HUES6 (cell line): Measurements from ENCODE around the gene ZFAND5.

Source experiments
- H3K27ac ChIP-seq: 2 replicates; pipeline ENCODE4 v1.7.0; 2013; ENCODE audit warnings: low read depth, mild to moderate bottlenecking, low read length, inconsistent platforms
- H3K27me3 ChIP-seq: 2 replicates; pipeline ENCODE4 v1.6.1; 2013; ENCODE audit warnings: low read length; ENCODE audit not compliant: control insufficient read depth, insufficient read depth
- H3K36me3 ChIP-seq: 2 replicates; pipeline ENCODE4 v1.6.1; 2013; ENCODE audit warnings: low read length; ENCODE audit not compliant: control insufficient read depth, insufficient read depth
- H3K4me1 ChIP-seq: 2 replicates; pipeline ENCODE4 v1.6.1; 2013; ENCODE audit warnings: low read length; ENCODE audit not compliant: control insufficient read depth, insufficient read depth
- H3K4me3 ChIP-seq: 2 replicates; pipeline ENCODE4 v1.5.1; 2013; ENCODE audit warnings: low read depth, low read length
- H3K9ac ChIP-seq: one replicate; pipeline ENCODE4 v1.6.1; 2013; ENCODE audit warnings: mild to moderate bottlenecking, low read length
- H3K9me3 ChIP-seq: 2 replicates; pipeline ENCODE4 v1.6.1; 2013; ENCODE audit warnings: low read depth, low read length; ENCODE audit not compliant: control insufficient read depth, insufficient read depth

The ZFAND5 gene, protein sequence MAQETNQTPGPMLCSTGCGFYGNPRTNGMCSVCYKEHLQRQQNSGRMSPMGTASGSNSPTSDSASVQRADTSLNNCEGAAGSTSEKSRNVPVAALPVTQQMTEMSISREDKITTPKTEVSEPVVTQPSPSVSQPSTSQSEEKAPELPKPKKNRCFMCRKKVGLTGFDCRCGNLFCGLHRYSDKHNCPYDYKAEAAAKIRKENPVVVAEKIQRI

DNA sequence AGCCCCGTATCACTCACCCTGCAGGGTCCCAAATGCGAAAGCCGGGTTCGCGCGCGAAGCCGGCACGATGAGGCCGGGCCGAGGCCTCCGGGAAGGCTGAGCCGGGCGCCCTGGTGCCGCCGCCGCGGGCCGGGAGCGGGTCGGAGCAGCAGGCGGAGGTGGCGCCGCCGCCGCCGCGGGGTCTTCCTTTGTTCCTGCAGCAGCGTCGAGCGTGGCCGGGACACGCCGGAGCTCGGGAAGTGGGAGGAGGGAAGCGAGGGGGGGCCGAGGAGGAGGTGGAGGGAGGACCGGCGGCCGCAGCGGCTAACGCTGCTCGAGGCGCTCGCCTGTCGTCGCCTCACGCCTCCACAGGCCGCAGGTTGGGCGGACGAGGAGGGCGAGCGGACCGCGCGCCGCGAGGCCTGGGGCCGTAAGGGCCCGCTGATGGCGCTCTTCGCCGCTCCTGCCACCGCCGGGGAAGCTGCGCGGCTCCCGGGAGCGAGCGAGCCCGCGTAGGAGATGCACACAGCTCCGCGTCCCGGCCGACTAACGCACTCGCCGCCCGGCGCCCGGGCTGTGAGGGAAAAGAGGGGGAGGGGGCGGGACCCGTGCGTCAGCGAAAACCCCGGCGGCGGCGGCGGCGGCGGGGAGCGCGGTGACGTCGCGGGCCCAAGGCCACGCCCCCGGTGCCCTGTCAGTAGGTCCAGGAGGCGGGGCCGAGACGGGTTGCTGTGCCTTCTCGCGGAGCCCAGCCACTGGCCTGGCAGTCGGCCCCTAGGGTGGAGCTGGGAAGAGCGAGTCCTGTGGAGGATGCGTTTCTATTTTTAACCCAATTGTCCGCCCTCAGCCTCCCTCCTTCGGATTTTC, at the start of gene ZFAND5:
Gene ZFAND5, minus strand, starts transcription at position 530 of the 846 bp plus-strand sequence. CDS start 4,430 bp downstream, outside the sequence.
- H3K9me3 ChIP-seq = no peaks in the 10 kb centered on the region
- H3K27me3 ChIP-seq = no peaks in the 10 kb centered on the region
- H3K27ac ChIP-seq = peak within 1 kb of the TSS; percentile 96
- H3K4me3 ChIP-seq = peak within 1 kb of the TSS; percentile 95
- H3K9ac ChIP-seq = peak within 1 kb of the TSS; percentile 99
- H3K4me1 ChIP-seq = peaks cover 4% of the 10 kb centered on the region; the same call in 1 of the 2 replicates
- peaks cover 39% of the 10 kb centered on the region for H3K36me3 ChIP-seq

DNA sequence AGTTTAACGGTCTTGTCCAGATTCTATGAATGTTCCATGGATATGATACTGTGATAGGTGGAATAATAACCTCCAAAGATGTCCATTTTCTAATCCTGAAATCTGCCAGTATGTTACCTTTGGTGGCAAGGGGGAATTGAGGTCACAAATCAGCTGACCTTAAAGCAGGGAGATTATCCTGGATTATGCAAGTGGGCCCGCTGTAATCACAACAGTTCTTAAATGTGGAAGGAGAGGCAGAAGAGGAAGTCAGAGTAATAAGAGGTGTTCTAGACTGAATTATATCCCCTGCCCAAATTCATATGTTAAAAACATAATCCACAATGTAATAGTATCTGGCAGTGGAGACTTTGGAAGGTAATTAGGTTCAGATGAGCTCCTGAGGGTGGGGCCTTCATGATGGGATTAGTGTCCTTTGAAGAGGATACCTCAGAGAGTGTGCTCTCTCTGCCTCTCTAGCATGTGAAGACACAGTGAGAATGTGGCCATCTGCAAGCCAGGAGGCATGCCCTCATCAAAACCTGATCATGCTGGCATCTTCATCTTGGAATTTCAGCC, 47.6 kb upstream of the ZFAND5 start:
- no peaks in the 10 kb centered on the region for H3K9me3 ChIP-seq
- H3K9ac ChIP-seq = no peak overlapping the region
- H3K4me1 ChIP-seq = no peaks in the 10 kb centered on the region
- no peak overlapping the region for H3K27ac ChIP-seq
- H3K4me3 ChIP-seq = no peak overlapping the region
- H3K27me3 ChIP-seq = no peaks in the 10 kb centered on the region
- no peaks in the 10 kb centered on the region for H3K36me3 ChIP-seq

DNA sequence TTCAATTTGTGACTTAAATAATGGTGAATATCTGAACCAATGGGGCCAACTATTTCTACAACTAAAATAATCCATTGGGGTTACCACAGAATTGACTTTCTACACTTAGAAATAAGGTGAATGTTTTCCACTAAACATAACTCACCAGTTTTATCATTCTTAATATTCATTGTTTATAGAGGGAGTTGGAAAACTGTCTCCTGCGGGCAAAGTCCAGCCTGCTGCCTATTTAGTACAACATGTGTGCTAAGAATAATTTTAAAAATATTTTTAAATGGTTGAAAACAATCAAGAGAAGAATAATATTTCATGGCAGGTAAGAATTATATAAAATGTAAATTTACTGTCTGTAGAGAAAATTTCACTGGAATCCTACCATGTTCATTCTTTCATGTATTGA, 45.2 kb upstream of the ZFAND5 start:
- Histone ChIP-seq H3K27ac (no peak overlapping the region), H3K9ac (no peak overlapping the region), H3K9me3 (no peaks in the 10 kb centered on the region), H3K27me3 (no peaks in the 10 kb centered on the region), H3K4me3 (no peak overlapping the region), H3K4me1 (no peaks in the 10 kb centered on the region), H3K36me3 (no peaks in the 10 kb centered on the region)

DNA sequence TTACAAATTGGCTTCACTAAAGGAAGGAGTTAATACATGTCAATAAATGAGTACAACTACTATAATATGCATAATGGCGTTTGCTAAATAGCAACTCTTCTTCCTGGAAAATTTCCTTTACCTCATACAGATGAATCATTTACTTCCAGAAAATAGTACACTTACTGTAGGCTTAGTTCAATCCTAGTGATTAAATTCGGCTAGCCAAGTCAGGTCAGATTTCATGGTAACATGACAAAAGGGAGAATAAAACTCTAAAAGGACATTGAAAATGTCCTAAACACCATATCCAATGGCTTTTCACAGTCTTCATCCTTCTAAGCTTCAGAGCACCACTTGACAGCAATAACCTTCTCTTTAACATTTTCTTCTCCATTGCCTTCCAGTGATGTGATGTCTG, 42.1 kb upstream of the ZFAND5 start:
- Histone ChIP-seq H3K9ac (no peak overlapping the region), H3K36me3 (no peaks in the 10 kb centered on the region), H3K4me1 (no peaks in the 10 kb centered on the region), H3K27me3 (no peaks in the 10 kb centered on the region), H3K4me3 (no peak overlapping the region), H3K9me3 (no peaks in the 10 kb centered on the region), H3K27ac (no peak overlapping the region)

DNA sequence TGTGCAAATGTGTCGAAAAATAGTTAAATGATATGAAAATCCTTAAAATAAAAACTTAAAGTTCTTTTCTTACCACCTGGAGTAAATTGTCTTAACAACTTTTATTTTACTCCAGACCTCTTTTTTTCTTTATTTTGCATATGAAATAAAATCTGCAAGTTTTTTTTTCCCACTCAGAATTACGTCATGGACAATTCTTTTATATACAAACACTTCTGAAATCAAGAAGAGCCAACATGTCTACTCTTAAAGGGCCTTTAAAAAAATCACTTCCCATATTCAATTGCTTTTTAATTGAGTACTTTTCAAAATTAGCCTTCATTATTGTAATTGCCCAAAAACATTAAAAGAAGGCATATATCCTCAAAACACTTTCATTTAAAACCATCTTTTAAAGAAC, 37.7 kb upstream of the ZFAND5 start:
- H3K27me3 ChIP-seq = no peaks in the 10 kb centered on the region
- H3K27ac ChIP-seq = no peak overlapping the region
- no peaks in the 10 kb centered on the region for H3K4me1 ChIP-seq
- H3K4me3 ChIP-seq = no peak overlapping the region
- H3K9me3 ChIP-seq = no peaks in the 10 kb centered on the region
- no peaks in the 10 kb centered on the region for H3K36me3 ChIP-seq
- no peak overlapping the region for H3K9ac ChIP-seq

- H3K27me3 ChIP-seq = no peaks in the 10 kb centered on the region
- no peak overlapping the region for H3K4me3 ChIP-seq
- no peak overlapping the region for H3K9ac ChIP-seq
- H3K4me1 ChIP-seq = no peaks in the 10 kb centered on the region
- H3K27ac ChIP-seq = no peak overlapping the region
- H3K9me3 ChIP-seq = no peaks in the 10 kb centered on the region
- H3K36me3 ChIP-seq = no peaks in the 10 kb centered on the region
These were observed 36.4 kb upstream of the ZFAND5 start for GRCh38 chr9:72401396-72401795.

- Histone ChIP-seq H3K27me3 (no peaks in the 10 kb centered on the region), H3K4me1 (no peaks in the 10 kb centered on the region), H3K9ac (no peak overlapping the region), H3K27ac (no peak overlapping the region), H3K4me3 (no peak overlapping the region), H3K36me3 (no peaks in the 10 kb centered on the region), H3K9me3 (no peaks in the 10 kb centered on the region)
These were observed 35.9 kb upstream of the ZFAND5 start for GRCh38 chr9:72400866-72401265.

- Histone ChIP-seq H3K27ac (no peak overlapping the region), H3K27me3 (no peaks in the 10 kb centered on the region), H3K36me3 (no peaks in the 10 kb centered on the region), H3K9me3 (no peaks in the 10 kb centered on the region), H3K4me3 (no peak overlapping the region), H3K9ac (no peak overlapping the region), H3K4me1 (no peaks in the 10 kb centered on the region)
These were observed 34.4 kb upstream of the ZFAND5 start for GRCh38 chr9:72399391-72399790.

GRCh38 chr9:72396247-72397091, 31.5 kb upstream of the ZFAND5 start:
- H3K27ac ChIP-seq = no peak overlapping the region
- H3K4me3 ChIP-seq = no peak overlapping the region
- no peaks in the 10 kb centered on the region for H3K36me3 ChIP-seq
- H3K27me3 ChIP-seq = no peaks in the 10 kb centered on the region
- no peaks in the 10 kb centered on the region for H3K9me3 ChIP-seq
- no peak overlapping the region for H3K9ac ChIP-seq
- peaks cover 8% of the 10 kb centered on the region; the same call in 1 of the 2 replicates for H3K4me1 ChIP-seq

GRCh38 chr9:72394066-72394465, 29.1 kb upstream of the ZFAND5 start:
- no peak overlapping the region for H3K27ac ChIP-seq
- no peak overlapping the region for H3K4me3 ChIP-seq
- no peaks in the 10 kb centered on the region for H3K9me3 ChIP-seq
- no peaks in the 10 kb centered on the region for H3K27me3 ChIP-seq
- no peak overlapping the region for H3K9ac ChIP-seq
- peaks cover 8% of the 10 kb centered on the region; the same call in 1 of the 2 replicates for H3K4me1 ChIP-seq
- no peaks in the 10 kb centered on the region for H3K36me3 ChIP-seq
